ENCODE data around the gene DHCR7.

The DHCR7 gene

DNA sequence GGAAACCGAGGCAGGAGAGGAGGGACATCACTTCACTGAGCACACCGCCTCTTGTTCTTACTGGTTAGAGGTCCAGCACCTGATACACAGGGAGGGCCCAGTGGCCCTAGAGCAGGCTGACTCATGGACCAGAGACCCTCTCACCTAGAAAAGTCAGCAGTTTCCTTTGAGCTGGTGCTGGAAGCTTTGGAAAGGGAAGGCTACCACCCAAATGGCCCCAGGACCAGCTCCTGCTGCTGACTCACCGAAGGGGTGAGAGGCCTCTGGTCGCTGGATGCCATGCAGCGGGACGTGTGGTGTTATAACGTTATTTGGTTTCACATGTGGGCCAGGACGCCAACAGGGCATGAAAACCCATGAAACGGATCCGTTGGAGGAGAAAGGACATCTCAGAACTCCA lies 8.6 kb upstream of the DHCR7 start:
- DNase-seq (ENCODE audit: low spot score): no peak

DNA sequence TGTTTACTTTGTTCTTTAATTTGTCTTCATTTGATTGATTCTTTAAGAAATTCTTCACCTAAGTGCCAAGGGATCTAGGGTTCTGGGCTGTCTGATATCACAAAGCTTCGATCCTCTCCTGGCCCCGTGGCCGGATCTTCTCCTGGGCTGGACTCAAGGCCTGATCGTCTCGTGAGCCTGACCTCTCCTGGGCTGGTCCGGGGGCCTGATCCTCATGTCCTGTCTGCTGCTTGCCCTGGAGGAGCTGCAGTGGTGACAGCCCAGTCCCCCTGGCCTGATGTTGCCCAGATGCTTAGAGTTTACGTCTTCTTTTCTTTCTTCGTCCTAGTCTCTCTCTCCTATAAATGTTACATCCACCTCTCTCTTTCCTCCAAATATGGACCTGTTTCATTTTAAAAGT lies 8.1 kb upstream of the DHCR7 start:
- DNase-seq (ENCODE audit: low spot score): no peak

DNA sequence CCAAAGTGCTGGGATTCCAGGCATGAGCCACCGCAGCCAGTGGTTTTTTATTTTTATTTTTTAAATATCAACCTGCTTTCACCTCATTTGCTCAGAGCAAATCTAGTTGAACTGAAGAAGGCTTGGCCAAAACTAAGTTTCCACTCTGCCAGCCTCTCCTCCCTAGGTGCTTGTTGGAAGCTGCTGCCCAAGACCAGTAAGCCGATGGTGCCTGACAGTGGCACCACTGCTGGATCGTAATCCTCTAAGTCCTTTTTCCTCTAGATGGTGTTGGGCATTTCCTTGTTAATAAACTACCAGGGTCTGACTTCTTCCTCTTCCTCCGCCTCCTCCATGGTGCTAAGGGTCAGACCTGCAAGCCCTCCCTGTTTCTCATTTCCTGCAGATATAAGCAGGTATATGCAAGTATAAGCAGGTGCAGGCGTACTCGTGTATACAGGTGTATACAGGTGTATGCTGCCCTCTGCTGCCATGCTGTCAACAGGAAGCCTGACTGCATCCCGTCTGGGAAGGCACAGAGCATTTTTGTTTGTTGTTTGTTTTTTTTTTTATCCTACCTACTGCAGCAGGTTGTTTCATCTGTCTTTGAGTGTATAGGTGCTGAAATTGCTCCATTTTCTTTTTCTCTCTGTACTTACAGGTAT lies 6.4 kb upstream of the DHCR7 start:
- DNase-seq (ENCODE audit: low spot score): peak; percentile 49

DNA sequence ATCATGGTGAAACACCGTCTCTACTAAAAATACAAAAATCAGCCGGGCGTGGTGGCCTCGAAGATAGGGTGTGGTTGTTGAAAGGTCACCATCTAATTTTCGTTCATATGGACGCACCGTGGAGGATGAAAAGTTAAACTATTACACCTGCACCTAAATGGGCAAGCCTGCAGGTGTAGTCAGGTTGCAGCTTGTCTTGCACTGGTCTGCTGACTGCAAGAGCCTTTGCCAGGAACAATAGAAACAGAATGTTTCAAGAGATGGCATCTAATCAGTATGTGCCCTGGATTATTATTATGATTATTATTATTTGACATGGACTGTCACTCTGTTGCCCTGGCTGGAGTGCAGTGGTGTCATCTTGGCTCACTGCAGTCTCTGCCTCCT lies 5.7 kb upstream of the DHCR7 start:
- no peak for DNase-seq (ENCODE audit: low spot score)

DNA sequence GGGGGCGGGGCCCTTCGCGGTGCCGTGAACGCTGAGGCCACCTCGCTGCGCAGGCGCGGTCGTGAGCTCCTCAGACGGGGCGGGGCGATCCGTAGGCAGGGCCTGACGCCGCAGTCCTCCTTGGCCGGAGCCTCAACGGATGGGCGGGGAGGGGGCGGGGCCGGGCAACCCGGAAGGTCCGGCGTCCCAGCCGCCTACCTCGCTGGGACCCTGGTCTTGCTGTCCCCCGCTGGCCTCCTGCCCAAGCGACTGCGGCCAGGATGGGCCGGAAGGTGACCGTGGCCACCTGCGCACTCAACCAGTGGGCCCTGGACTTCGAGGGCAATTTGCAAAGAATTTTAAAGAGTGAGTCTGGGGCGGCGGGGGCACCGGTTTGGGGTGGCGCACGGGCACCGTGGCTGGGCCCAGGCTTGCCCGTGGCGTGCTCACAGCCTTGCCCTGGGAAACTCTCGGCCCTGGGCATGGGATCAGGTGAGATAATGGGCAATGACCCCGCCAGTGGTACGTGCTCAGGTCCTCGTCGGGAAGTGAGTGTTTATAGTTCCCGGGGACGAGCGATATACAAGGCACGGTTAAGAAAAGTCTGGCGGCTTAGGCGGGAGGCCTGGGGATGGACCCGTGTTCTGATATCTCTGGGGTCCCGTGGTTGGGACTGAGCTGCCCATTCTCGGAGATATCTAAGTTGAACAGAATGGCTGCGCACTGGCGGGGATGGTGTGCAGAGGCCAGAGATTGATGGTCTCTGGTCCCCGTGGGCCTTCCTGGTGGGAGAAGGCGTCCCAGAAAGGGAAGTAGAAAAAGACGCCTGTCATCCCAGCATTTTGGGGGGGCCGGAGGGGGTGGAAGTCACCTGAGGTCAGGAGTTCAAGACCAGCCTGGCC lies 5.1 kb upstream of the DHCR7 start, which contains the start of gene NADSYN1:
Gene NADSYN1 (plus strand): TSS at position 167 of the 881 bp plus-strand sequence. CDS start 94 bp downstream, at position 261.
- peak; percentile 94 for DNase-seq (ENCODE audit: low spot score)

DNA sequence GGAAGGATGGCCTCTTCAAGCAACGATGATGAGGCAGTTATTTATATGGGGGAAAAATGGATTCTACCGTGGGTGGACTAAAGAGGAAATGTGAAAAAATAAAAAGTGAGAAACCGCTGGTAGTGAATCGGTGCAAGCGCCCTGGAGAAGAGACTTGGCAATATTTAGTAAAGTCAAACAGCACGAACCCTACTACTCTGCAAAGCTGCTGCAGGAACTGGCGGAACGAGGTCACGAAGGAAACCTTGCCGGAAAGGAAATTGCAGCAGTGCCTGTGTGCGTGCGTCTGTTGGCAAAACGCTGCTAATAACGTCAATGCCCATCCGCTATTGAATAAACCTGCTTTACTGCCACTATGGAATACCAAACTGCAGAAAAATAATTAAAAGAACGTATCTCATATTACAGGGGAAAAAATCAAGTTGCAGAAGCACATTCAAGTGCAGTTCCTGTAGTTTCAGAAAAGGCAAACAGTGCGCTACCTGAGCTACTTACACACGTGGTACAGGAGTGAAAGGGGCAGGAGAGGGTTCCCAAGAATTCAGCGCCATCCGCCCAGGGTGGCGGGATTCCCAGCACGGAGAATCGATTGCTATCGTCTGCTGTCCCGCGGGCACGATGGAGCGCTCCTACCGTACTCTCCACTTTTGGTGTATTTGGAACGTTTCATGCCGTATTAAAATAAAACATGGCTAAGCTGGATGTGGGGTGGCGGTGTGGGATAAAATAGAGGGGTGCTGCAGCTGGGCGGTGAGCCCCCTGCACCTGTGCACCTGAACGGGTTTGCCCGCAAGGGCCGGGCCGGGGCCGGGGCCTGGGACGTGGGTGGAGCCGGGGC lies 4.2 kb upstream of the DHCR7 start:
- peak; percentile 80 for DNase-seq (ENCODE audit: low spot score)

DNA sequence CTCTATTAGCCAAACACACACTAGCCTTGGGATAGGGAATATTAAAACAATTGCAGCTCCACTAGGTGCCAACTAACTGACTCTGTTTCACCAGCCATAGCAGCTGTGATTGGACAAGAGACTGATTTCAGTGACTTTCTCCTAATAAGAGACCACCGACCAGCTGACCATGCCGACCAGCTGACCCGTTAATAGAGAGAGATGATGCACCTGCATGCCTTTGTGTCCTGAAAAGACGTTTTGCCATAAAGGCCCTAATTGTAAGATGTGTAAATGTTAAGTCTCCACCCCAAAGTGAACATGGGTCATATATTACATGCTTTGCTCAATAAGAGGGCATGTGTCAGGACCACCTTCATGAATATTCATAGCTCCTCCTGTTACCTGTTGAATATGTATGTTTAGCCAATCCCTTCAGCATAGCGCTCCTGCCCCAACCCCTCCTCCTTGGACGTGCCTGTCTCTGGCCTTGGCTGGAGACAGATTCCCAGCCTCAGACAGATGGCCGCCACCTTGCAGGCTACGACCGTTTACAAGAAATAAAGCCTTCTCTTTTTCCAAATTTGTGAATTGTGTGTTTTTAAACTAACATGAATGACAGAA lies 3.5 kb upstream of the DHCR7 start:
- no peak for DNase-seq (ENCODE audit: low spot score)

DNA sequence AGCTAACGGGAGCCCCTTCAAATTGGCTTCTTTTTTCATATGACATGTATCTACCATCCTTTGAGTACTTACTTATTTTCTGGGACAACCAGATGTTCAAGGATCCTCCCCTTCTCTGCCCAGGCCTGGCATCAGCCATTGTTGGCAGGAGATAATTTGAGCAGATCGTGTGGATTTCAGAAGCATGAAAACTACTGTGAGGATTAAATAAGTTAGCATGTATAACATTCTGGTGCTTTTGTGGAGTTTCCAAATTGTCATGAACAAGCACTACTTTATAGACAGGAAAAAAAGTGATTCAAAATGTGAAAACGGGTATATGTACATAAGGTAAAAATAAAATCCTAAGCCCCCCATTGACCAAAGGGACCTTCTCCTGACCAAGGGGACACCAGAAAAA lies 2.7 kb upstream of the DHCR7 start:
- DNase-seq (ENCODE audit: low spot score): no peak

DNA sequence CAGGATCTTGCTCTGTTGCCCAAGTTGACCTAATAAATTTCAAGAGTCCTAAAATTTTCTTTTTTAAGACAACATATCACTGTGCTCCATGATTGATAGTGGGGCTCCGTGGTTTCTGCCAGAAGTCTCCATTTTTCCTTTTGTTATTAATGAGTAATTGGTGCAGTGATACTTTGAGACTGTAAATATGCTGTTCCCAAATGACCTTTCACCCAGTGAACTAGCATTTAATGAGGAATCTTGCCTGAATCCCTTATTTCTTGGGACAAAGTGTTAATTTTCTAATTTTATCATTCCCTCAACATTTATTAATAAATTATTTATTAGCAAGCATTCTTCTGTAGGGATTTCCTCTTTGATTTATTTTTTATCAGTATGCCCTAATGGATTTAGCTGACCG lies 2.3 kb upstream of the DHCR7 start:
- DNase-seq (ENCODE audit: low spot score): no peak

DNA sequence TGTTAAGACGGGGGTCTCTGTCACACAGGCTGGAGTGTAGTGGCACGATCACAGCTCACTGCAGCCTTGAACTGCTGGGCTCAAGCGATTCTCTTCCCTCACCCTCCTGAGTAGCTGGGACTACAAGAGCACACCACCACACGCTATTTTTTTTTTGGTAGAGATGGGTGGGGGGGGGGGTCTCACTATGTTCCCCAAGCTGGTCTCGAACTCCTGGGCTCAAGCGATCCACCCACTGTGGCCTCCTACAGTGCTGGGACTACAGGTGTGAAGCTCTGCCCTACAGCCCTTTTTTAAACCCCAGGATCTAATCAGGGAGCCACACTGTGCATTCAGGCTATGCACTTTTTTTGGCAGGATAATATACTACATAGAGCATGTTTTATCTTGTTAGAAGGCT lies 1.4 kb upstream of the DHCR7 start:
- DNase-seq (ENCODE audit: low spot score): no peak

DNA sequence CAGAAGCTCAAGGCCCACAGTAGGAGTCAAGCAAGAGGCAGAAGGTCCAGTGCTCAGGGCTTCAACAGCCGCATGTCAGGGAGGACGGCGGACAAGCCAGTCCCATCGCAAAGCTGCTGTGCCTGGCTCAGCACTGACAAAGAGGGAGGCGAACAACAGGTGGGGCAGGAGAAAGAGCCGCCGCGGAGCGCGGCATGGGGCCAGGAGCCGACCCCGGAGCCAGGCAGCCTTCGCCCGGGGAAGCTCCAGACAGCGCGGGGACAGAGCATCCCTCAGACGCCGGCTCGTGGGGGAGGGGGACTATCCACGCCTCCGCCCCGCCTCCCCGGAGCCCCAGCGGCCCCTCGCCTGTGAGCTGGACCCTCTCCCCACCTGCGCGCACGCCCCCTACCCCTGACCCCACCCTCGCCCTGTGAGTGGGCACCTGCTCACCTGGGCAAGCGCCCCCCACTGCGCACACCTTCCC lies 369 bp downstream of the DHCR7 start:
- no peak for DNase-seq (ENCODE audit: low spot score)

DNA sequence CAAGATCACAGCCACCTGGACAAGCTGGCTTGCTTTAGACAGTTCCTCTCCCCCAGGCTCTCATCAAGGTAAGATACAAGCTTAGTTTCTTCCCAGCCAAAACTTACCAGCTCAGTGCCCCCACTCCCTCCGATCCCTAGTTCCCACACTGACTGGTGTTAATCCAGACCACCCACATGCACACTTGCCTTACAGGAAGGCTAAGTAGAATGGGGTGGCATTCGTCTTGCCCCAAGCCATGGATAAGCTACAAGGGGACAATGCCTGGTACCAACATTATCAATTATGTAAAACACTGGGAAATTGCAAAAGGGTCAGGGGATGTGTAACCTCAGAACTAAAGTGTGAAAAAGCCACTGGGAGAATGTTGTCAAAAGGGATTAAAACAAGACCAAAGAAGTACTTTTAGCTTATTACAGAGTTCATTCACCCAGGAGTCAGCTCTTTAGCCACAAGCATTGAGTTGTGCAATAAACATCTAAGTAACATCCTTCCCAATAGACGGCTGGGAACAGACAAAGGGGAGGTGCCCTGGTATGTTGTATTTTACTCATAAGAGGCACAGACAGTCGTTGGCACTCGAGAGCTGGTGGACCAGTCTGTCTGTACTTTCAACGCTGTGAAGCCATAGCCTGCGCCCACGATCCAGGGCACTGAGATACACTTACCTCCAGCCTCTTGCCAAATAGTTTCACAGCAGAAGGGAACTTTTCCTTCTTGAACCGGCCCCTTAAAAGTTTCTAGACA lies 1.1 kb downstream of the DHCR7 start:
- no peak for DNase-seq (ENCODE audit: low spot score)

DNA sequence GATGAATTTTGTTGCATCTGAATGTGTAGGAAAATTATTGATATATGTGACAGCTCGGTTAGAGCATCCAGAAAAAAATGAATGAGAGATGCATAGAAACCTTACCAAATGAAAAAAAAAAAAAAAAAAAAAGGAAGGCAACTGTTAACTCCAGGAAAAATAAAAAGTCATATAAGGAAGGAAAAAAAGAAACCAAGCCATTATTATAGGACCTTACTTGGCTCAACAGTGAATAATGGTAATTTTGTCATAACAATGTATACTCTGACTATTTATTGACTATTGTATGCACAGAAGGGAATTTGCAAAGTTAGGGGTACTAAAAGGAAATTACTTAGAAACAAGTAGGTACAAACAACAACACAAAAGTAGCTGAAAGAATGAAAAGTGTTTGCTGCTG lies 2.0 kb downstream of the DHCR7 start:
- no peak for DNase-seq (ENCODE audit: low spot score)

DNA sequence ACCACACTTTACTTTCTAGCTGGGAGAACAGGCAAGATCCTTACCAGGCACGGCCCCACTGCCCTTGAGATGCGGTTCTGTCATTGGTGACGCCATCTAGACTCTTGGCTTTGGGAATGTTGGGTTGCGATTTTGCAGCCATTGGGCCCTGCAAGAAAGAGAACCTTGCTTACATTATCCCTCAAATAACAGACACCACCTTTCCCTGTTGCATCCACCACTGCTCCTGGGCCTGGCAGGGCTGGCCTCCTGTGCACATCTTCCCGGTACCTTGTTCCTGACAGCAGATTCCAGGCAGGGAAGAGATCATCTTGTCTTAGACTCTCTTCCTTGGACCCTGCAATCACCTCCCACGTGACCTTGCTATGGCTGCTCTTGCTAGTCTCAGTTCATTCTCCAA lies 3.4 kb downstream of the DHCR7 start:
- no peak for DNase-seq (ENCODE audit: low spot score)

DNA sequence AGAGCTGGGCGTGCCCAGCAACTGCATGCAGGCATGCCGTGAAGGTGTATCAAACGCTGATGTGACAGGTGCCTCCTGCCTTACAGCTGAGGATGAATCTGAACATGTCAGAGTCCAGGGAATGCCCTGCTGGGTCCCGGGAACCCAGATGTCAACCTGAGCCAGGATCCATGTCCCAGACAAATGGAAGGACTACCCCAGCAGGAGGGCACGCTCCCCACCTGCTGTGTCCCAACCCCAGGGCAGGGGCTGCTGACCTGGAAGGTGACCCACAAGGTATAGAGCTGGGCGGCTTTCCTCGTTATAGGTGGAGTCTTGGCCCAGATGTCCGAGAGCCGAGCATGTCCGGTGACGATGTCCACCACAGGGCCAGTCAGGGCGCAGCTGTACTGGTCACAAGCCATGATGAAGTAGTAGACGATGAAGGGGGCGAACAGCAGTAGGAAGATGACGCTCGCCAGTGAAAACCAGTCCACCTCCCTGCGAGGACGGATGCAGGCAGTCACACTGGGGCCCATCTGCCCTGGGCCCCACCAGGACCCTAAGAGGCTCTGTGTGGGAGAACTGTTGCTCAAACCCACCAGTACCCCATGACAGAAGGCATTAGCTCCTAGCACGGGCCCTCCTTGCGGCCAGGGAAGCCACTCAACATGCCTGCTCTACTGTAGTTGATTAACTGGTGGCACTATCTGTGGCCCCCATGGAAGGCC lies 4.3 kb downstream of the DHCR7 start:
- DNase-seq (ENCODE audit: low spot score): no peak

DNA sequence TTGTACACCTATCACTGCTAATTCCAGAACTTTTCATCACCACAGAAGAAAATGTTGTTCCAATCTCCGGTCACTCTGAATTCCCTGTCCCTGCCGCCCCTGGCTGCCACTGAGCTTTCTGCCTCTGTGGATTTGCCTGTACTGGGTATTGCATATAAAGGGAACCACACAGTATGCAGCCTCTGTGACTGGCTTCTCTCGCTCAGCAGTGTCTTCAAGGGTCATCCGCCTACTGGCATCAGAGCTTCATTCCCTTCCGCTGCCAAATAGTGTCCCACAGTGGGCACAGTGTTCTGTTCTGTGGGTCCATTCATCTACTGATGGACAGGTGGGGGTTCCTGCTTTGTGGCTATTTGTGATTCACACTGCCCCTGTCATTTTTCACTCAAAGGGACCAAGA lies 5.3 kb downstream of the DHCR7 start:
- DNase-seq (ENCODE audit: low spot score): no peak

DNA sequence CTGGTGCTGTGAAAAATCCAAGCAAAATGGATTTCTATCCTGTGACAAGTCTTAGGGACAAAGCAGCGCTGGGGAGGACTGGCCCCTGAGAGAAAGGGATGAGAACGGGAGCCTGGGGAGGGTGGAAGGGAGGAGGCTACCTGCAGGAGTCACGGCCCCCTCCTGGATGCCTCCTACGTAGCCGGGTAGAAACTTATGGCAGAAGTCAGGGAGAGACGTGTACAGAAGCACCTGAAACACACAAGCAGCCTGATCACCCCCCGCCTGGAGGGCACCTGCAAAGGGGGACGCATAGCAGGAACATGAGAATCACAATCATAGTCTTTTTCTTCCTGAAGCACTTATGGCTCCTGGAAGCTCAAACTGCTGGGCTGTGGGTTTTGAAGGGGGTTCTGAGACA lies 6.1 kb downstream of the DHCR7 start:
- no peak for DNase-seq (ENCODE audit: low spot score)

DNA sequence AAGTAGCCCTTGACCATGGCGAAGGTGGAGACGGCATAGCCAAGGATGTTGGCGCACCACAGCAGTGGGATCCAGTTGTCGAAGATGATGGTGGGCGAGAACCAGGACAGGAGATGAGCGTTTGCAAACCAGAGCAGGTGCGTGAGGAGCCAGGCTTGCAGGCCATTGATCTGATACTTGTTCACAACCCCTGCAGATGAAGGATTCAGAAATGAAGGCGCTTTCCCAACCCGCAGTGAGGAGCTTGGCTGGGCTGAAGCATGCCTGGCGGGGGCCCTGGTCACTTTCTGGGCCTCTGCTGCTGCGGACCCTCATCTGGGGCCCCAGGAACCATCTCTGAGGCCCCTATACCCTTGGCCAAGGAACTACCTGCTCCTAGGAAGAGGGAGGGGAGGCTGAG lies 6.9 kb downstream of the DHCR7 start:
- DNase-seq (ENCODE audit: low spot score): no peak

DNA sequence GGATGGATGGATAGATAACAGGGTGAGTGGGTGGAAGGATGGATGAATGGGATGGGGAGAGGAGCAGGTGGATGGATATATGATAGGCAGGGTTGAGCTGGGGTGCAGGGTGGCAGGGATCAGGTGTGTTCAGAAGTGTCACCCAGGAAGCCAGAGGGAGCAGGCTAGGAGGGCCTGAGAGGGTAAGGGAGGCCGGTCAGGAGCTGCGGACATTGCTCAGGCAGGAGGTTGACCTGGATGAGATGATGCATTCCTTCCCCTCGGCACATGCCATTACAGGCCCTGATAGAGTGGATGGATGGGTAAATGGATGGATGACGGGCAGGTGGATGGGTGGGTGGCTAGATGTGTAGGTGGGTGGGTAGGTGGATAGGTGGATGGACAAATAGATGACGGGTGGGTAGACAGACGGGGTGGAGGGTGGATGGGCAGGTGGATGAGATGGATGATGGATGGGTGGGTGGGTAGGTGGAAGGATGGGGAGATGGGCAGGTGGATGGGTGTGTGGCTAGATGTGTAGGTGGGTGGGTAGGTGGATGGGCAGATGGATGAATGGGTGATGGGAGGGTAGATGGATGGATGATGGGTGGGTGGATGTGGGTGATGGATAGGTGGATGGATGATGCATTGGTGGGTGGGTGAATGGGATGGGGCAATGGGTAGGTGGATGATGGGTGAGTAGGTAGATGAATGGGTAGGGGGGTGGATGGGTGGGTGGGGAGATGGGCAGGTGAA lies 8.0 kb downstream of the DHCR7 start:
- DNase-seq (ENCODE audit: low spot score): no peak

DNA sequence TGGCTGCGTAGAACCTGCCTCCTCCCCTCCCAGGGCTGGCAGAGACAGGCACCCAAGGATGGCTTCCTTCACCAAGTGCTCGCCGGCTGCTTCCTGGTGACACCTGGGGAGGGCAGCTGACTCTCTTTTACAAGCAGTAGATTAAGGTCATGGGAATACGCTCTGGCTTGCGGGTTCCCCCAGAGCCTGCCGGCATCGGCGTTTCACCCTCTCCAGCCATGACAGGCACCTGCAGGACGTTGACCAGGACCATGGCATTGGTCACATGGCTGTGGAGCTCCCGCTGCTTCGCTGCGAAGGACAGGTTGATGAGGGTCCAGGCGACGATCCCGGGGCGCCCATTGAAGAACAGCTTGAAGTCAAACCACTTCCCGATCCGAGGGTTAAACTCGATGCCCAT lies 9.5 kb downstream of the DHCR7 start:
- DNase-seq (ENCODE audit: low spot score): no peak

Measured in CD4-positive, alpha-beta T cell treated with Interleukin-6 at 100 ng/mL for 8 hours (primary cell).